Measurements from ENCODE around the gene OTOS.

The OTOS gene

DNA sequence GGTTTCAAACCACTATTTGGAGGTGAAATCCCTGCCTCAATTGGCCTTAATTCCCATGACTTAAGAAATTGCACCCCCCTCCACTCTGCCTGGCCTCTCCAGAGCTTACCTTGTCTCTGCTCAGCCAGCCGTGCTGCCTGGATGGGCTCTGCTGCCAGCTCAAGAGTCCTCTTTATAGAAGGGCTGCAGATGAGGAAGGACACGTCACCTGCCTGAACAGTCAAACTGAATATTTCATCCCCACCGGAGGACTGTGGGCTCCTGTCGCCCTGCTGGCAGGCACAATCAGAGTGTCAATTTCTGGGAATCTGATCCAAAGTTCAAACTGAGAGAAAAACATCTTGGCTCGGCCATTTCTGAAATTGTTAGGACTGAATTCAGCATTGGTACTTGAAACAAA is at the start of gene OTOS:
TSS of gene OTOS (minus strand) at position 148 of the 400 bp plus-strand sequence. CDS start 332 bp downstream, outside the sequence.
- no peak for DNase-seq

- no peak for DNase-seq
Observed at GRCh38 chr2:240189686-240190085, 49.2 kb upstream of the OTOS start.

DNA sequence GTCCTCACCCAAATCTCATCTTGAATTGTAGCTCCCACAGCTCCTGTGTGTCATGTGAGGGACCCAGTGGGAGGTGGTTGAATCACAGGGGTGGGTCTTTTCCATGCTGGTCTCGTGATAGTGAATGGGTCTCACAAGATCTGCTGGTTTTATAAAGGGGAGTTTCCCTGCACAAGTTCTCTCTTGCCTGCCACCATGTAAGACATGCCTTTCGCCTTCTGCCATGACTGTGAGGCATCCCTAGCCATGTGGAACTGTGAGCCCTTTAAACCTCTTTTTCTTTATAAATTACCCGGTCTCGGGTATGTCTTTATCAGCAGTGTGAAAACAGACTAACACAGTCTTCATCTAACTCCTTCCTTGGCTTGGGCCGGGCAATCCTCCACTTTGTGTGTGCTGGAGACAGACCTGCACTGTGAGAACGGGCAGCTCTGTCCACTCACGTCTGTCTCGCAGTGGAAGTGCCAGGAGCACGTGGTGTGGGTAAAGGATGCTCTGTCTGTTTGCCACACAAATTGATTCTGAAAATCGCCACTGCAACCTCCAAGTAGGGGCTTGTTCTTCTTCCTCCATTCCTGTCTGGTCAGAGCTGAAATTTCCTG is 47.6 kb upstream of the OTOS start:
- DNase-seq, result no peak

GRCh38 chr2:240186191-240186725 is 45.8 kb upstream of the OTOS start:
- no peak for DNase-seq

DNA sequence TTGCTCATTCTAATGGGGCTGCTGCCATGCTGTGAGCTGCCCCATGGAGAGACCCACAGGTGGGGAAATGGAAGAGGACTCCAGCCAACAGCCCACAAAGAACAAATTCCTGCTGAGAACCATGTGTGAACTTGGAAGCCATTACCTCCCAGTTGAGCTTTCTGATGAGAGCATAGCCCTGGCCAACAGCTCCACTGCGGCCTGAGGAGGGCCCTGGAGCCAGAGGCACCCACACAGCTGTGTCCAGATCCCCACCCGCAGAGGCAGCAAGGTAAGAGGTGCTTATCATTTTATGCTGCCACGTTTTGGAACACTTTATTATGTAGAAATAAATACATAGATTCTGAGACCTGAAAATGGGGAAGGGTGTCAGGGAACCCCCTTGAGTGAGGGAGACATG is 44.2 kb upstream of the OTOS start:
- DNase-seq, result no peak

- DNase-seq, result no peak
Observed at GRCh38 chr2:240183875-240184590, 43.6 kb upstream of the OTOS start.

DNA sequence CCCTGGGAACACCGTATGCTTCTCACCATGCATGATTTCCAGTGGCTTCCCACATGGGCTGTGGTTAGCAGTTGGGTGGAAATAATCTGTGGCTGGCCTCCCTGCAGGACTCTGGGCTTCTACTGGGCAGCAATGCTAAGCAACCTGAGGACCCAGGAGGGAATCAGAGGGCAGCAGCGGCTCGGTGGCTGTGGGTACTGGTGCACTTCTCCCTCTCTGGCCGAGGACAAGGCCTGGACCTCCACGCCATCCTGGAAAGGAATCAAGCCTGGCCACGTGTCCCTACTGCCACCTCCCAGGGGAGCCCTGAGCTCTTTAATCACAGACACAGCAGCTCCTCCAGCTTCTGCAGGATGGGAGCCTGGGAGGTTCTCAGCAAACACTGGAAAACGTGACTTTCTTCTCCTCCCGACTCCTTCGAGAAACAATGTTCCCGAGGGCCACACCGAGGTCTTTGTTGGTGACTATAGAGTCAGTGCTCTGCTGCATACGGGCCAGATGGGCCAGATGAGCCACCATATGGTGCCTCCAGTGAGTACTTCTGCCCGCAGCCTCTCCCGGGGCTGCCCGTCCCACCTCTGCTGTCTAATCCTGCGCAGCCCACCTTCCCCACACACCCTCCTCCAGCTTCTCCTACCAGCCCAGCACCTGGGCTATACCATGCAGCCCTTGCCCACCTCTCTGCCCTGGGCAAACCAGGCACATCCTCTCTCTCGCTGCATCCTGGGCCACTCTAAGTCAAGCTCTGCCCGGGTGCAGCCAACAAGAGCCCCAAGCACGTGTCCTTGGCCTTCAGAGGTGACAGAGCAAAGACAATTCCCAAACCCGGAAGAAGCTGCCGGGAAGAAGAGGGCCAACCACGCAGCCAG is 42.8 kb upstream of the OTOS start:
- no peak for DNase-seq

DNA sequence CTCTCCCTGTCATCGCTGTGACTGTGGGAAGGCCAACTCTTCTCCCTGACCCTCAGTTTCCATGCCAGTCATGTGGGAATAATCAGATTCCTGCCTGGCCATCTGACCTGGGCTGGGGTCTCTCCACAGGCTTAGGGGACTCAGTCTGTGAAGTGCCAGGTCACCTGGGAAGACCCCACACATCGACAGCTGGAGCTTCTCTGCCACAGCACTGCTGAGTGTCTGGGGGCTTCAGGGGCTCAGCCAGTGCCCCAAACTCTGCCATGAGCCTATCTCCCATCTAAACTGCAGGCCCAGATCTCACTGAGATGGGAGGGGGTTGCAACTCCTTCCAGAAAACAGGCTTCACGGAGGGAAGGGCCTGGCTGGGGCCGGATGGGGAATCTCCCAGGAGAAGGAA is 42.0 kb upstream of the OTOS start:
- no peak for DNase-seq

GRCh38 chr2:240182001-240182400 is 41.5 kb upstream of the OTOS start:
- no peak for DNase-seq

DNA sequence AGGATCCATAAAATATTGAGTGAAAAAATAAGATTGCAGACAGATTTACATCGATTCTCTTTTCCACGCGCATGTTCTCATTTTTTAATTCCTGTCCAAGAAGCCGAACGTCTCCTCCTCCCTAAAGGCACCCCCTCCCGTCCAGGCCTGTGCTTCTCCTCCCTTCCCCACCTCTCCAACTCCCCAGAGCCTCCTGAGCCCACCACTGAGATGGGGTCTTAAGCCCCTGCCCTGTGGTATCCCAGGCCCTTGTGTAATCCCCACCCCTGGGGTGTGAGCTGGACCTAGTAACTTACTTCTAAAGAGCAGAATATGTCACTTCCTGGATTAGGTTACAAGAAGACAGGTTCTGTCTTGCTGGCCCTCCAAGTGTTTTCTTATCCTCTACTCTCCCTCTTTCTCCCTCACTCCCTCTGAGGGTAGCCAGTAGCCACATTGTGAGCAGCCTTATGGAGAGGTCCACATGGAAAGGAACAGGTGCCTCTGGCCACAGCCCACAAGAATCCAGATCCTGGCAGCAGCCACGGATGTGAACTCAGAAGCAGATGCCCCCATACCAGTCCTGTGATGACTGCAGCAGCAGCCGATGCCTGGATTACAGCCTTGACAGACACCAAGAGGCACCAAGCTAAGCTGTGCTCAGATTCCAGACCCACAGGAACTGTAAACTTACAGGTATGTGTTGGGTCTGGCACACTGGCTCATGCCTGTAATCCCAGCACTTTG is 39.6 kb upstream of the OTOS start:
- DNase-seq, result no peak

DNA sequence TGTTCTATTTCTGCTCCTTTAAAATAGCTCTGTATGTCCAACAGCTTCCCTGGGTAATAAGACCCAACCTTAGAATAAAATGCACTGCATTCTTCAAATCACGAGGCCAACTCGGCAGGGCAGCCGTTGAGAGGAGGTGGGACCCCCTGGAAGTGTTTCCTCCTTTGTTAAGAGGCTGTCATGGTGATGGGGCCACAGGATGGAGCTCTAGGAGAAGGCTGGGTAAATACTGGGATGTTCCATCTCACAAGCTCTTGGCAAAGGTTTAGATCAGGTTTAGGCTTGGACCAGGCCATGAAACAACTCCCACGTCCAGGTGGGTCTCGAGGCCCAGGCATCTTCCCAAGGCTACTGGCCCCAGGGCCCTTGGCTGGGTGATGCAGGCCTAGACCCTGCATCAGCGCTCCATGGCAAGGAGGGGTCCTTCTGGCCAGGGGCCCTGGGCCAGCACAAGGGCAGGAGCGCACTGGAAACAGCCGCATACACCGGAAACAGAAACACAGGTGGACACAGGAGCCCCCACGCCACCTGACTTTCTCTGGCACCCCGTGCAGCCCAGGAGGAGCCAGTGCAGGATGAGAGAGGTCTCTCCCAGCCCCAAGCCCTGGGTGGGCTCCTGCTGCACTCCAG is 38.8 kb upstream of the OTOS start:
- no peak for DNase-seq

DNA sequence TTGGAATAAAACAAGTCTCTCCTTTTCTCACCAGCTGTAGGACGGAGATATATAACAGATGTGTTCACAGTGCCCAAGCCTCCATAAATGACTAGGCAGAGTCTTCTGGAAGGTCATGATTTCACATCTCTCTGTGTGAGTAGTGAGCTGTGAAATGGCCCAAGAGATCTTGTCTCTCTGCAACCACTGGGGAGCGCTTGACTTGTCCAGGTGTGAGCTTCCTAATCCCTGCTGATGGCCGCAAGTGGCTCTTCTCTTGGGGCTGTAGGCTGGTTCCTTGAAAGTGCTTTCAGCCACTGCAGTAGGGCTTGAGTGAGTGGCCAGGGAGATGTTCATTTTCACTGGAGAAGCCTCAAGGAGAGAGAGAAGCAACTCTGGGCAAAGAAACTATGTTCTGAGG is 38.1 kb upstream of the OTOS start:
- DNase-seq, result no peak

- DNase-seq, result no peak
Observed at GRCh38 chr2:240174496-240174895, 34.0 kb upstream of the OTOS start.

DNA sequence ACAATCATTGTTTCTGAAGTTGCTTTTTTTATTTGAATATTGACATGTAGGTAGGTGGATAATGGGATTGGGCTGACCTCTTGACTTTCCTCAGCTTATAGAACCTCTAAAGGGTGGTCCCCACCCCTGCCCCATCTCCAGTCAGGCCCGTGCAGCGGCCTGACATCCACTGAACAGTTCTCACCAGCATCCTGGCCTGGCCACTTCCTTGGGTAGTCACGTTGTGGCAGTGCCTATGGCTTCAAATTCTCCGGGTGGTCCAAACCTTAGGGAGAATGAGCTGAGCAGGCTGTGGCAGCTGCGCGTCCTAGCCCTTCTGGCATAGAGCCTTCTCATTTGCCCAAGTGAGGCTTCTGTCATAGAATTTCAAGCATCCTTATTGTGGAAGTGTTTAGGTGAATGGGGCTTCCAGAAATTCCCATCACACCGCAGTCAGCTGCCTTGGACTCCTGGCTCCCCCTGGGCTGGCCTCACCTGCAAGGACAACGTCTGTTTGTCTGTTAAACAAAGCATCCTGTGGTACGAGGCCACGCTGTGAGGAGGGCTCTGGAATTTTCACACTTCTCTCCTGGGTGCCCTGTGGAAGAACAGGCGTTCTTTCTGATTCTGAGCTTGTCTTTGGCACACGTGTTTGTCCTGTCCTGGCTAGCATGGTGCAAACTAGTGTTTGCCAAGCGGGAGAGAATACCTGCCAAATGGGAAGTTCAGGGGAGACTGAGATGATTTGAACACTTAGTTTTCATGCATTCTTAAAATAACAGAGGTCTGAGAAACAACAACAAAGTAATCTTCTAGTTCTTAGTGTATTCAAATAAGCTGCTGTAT is 31.8 kb upstream of the OTOS start:
- no peak for DNase-seq

DNA sequence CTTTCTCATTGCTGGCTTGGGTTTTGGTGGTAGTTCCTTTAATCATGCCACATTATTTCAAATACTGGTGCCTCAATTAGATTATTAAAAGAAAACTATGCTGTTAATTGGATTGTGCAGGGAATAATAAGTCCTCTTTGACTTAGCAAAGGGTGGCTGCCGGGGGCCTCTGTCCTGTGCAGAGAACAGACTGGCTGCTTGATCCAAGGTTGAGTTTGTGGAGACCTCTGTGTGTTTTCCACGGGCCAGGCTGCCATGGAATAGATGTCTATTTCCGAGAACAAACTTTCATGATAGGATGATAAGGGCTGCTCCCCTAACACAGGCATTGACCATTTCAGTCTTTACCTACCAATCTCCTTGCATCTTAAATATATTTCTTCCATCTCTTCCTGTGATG is 30.4 kb upstream of the OTOS start:
- no peak for DNase-seq

- no peak for DNase-seq
Observed at GRCh38 chr2:240170354-240170735, 29.9 kb upstream of the OTOS start.

DNA sequence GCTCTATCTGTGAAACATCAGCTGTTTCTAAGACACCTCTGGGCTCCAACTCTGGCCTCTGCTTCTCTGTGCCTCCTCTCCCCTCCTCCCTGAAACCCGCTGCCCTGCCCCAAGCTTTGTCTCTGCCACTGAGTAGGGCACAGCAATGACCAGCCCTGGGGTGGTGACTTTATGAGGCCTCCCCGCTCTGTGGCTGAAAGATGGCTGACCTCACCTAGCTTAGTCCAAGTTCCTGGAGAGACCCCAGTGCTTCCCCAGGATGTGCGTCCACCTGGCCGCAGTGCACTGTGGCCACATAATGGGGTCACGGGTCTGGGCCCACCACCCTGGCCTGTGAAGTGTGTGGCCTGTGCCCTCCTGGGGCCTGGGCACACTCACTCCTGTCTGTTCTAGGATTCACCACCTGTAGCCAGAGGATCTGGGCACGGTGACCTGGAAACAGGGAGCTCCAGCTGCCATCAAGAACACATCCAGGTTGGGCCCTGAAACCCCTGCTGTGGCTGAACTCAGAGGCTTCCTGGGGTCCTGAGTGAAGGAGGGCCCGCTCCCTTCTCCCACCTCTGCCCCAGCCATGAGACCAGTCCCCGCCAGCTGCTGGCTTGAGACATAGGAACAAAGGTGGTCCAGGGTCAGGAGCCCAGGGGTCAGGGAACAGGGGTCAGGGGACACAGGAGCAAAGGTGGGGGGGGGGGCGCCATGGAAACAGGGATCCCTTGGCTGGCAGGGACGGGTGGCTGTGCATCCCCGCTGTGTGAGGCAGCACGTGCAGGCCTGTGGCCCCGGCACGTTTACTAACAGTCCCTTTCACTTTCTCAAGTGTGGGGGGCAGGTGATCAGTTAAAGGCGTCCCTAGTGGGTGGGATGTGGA is 29.3 kb upstream of the OTOS start:
- no peak for DNase-seq

GRCh38 chr2:240168546-240169361 is 28.3 kb upstream of the OTOS start:
- DNase-seq, result no peak

DNA sequence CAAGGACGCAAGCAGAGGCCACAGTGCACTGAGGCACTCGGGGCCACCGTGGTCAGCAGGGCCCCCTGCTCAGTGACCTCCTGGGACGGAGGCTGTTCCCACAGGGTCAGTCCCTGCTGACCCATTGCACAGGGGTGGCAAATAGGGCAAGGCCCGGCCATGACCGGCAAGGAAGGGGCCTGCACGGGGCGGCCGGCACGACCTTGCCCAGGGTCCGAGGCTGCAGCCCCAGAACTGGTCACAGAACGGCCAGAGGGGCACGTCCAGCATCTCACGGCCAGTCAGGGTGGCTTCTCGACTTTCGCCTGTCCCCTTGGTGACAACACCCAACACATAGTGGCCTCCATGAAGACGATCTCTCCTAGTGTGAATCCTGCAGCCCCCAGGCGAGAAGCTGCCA is 27.6 kb upstream of the OTOS start:
- no peak for DNase-seq

- DNase-seq, result no peak
Observed at GRCh38 chr2:240167588-240167880, 27.1 kb upstream of the OTOS start.

Data from NCI-H2227 treated with DMSO at 0.1 percent for 48 hours (cell line).